Measurements from ENCODE around the gene RSPH10B2. TPM values are rescaled to one million over a fixed set of nuclear protein-coding genes. Genes with fewer than 3 reads are reported as not detected.
A peak's percentile ranks its signal among the peaks of the same experiment; 100 is the strongest.
"Not testable (repeated sequence)": the region's sequence is repeated elsewhere in the genome, so short reads cannot be mapped to it uniquely, and the experiment has no call there.

RSPH10B2 gene
- total RNA-seq, 1 experiment from 2014 or later: not detected

GRCh38 chr7:6800331-6800730 lies 46.4 kb downstream of the RSPH10B2 start:
- not testable (repeated sequence) for H3K4me3 ChIP-seq; DNase-seq (ENCODE audit: low read depth in 1 of 2, low spot score in 2 of 2); H3K9me3 ChIP-seq (replicated peaks)

GRCh38 chr7:6807393-6807918 lies 53.6 kb downstream of the RSPH10B2 start:
- not testable (repeated sequence) for H3K4me1 ChIP-seq (replicated peaks); H3K27ac ChIP-seq; H3K4me3 ChIP-seq; H3K27me3 ChIP-seq (replicated peaks); H3K36me3 ChIP-seq; DNase-seq (ENCODE audit: low read depth in 1 of 2, low spot score in 2 of 2); H3K9me3 ChIP-seq (replicated peaks)

More at GRCh38 chr7:6800331-6800730, 46.4 kb downstream of the RSPH10B2 start:
- not testable (repeated sequence) for H3K36me3 ChIP-seq; H3K27ac ChIP-seq; H3K4me1 ChIP-seq (replicated peaks); H3K27me3 ChIP-seq (replicated peaks)

- H3K4me3 ChIP-seq; H3K9me3 ChIP-seq (replicated peaks); DNase-seq (ENCODE audit: low read depth in 1 of 2, low spot score in 2 of 2); H3K4me1 ChIP-seq (replicated peaks); H3K27me3 ChIP-seq (replicated peaks); H3K27ac ChIP-seq; H3K36me3 ChIP-seq: not testable (repeated sequence)
Observed at GRCh38 chr7:6807959-6808358, 54.1 kb downstream of the RSPH10B2 start.

- not testable (repeated sequence) for H3K4me3 ChIP-seq; DNase-seq (ENCODE audit: low read depth in 1 of 2, low spot score in 2 of 2); H3K36me3 ChIP-seq; H3K4me1 ChIP-seq (replicated peaks); H3K27me3 ChIP-seq (replicated peaks); H3K27ac ChIP-seq; H3K9me3 ChIP-seq (replicated peaks)
Observed at GRCh38 chr7:6813011-6813410, 59.1 kb downstream of the RSPH10B2 start.

- H3K4me1 ChIP-seq (replicated peaks); H3K9me3 ChIP-seq (replicated peaks); DNase-seq (ENCODE audit: low read depth in 1 of 2, low spot score in 2 of 2); H3K27ac ChIP-seq; H3K27me3 ChIP-seq (replicated peaks); H3K36me3 ChIP-seq; H3K4me3 ChIP-seq: not testable (repeated sequence)
Observed at GRCh38 chr7:6815470-6815869, 61.6 kb downstream of the RSPH10B2 start.

- H3K4me1 ChIP-seq (replicated peaks); H3K4me3 ChIP-seq; H3K9me3 ChIP-seq (replicated peaks); DNase-seq (ENCODE audit: low read depth in 1 of 2, low spot score in 2 of 2); H3K36me3 ChIP-seq; H3K27me3 ChIP-seq (replicated peaks); H3K27ac ChIP-seq: not testable (repeated sequence)
Observed at GRCh38 chr7:6821622-6822021, 67.7 kb downstream of the RSPH10B2 start.

- not testable (repeated sequence) for H3K27me3 ChIP-seq (replicated peaks); H3K4me3 ChIP-seq; H3K4me1 ChIP-seq (replicated peaks); H3K36me3 ChIP-seq; H3K9me3 ChIP-seq (replicated peaks); DNase-seq (ENCODE audit: low read depth in 1 of 2, low spot score in 2 of 2); H3K27ac ChIP-seq
Observed at GRCh38 chr7:6825236-6826125, 71.6 kb downstream of the RSPH10B2 start.

GRCh38 chr7:6826151-6826550 lies 72.2 kb downstream of the RSPH10B2 start, which contains the start of gene CCZ1B:
Gene CCZ1B (minus strand): TSS chr7:6826275. CDS start chr7:6826197, 78 bp downstream.
- peak; percentile 44 to 87 for DNase-seq (ENCODE audit: low read depth in 1 of 2, low spot score in 2 of 2)
- not testable (repeated sequence) for H3K4me3 ChIP-seq; H3K27ac ChIP-seq; H3K27me3 ChIP-seq (replicated peaks); H3K36me3 ChIP-seq; H3K9me3 ChIP-seq (replicated peaks); H3K4me1 ChIP-seq (replicated peaks)

GRCh38 chr7:6827180-6827579 lies 73.3 kb downstream of the RSPH10B2 start:
- not testable (repeated sequence) for H3K27ac ChIP-seq; H3K4me1 ChIP-seq (replicated peaks); H3K36me3 ChIP-seq; H3K27me3 ChIP-seq (replicated peaks); H3K9me3 ChIP-seq (replicated peaks); DNase-seq (ENCODE audit: low read depth in 1 of 2, low spot score in 2 of 2); H3K4me3 ChIP-seq

- peak in 1 of 2 experiments; percentile 26 for DNase-seq (ENCODE audit: low read depth in 1 of 2, low spot score in 2 of 2)
- H3K4me1 ChIP-seq (replicated peaks); H3K27me3 ChIP-seq (replicated peaks); H3K36me3 ChIP-seq; H3K4me3 ChIP-seq; H3K9me3 ChIP-seq (replicated peaks); H3K27ac ChIP-seq: not testable (repeated sequence)
Observed at GRCh38 chr7:6829616-6830015, 75.7 kb downstream of the RSPH10B2 start.

GRCh38 chr7:6830026-6830425 lies 76.1 kb downstream of the RSPH10B2 start:
- H3K27me3 ChIP-seq (replicated peaks); H3K4me3 ChIP-seq; H3K27ac ChIP-seq; H3K4me1 ChIP-seq (replicated peaks); H3K36me3 ChIP-seq; H3K9me3 ChIP-seq (replicated peaks): not testable (repeated sequence)
- DNase-seq (ENCODE audit: low read depth in 1 of 2, low spot score in 2 of 2): peak in 1 of 2 experiments; percentile 35

GRCh38 chr7:6831018-6831725 lies 77.3 kb downstream of the RSPH10B2 start:
- Histone ChIP-seq H3K4me1 (replicated peaks) (peaks cover 5% of the 10 kb centered on the region), H3K36me3 (no peaks in the 10 kb centered on the region), H3K27me3 (replicated peaks) (no peaks in the 10 kb centered on the region), H3K27ac (no peak overlapping the region), H3K4me3 (no peak overlapping the region), H3K9me3 (replicated peaks) (no peaks in the 10 kb centered on the region)
- no peak for DNase-seq (ENCODE audit: low read depth in 1 of 2, low spot score in 2 of 2)

GRCh38 chr7:6833636-6834035 lies 79.7 kb downstream of the RSPH10B2 start:
- Histone ChIP-seq H3K27me3 (replicated peaks) (no peaks in the 10 kb centered on the region), H3K9me3 (replicated peaks) (no peaks in the 10 kb centered on the region), H3K4me1 (replicated peaks) (peaks cover 5% of the 10 kb centered on the region), H3K27ac (no peak overlapping the region), H3K36me3 (no peaks in the 10 kb centered on the region), H3K4me3 (no peak overlapping the region)
- no peak for DNase-seq (ENCODE audit: low read depth in 1 of 2, low spot score in 2 of 2)

GRCh38 chr7:6835521-6835920 lies 81.6 kb downstream of the RSPH10B2 start:
- H3K27me3 ChIP-seq (replicated peaks); DNase-seq (ENCODE audit: low read depth in 1 of 2, low spot score in 2 of 2); H3K9me3 ChIP-seq (replicated peaks); H3K27ac ChIP-seq; H3K4me1 ChIP-seq (replicated peaks); H3K4me3 ChIP-seq; H3K36me3 ChIP-seq: not testable (repeated sequence)

All from SJSA1 (cell line).